Dermis microvascular lymphatic vessel endothelial cell (primary cell): ENCODE measurements around the gene TAF11L7. TPM values are rescaled to one million over a fixed set of nuclear protein-coding genes. Genes with fewer than 3 reads are reported as not detected.
"Not testable (repeated sequence)": the region's sequence is repeated elsewhere in the genome, so short reads cannot be mapped to it uniquely, and the experiment has no call there.

Experiments used
- DNase-seq, 2 donors: peaks; one replicate each; pipeline versions ENCODE4 v3.0.0 to v3.0.0-alpha.2; 2010; ENCODE audit warnings: low read depth in 2 of 2
- total RNA-seq: library from RNA; depleted of rRNA; stranded (reverse); fragments of >200 nt; gene quantifications from 2 replicates; pipeline ENCODE4 v1.2.1, GENCODE V29; 2014

Gene TAF11L7
- not detected in 2 replicates for total RNA-seq

- DNase-seq = not testable (repeated sequence)
Measured at GRCh38 chr5:17585658-17586057, at the start of gene TAF11L7. TSS of gene TAF11L7 (minus strand) at chr5:17585758.

- DNase-seq = no peak
Measured at GRCh38 chr5:17634160-17634559, 48.6 kb upstream of the TAF11L7 start, which contains the start of gene TAF11L14. TSS of gene TAF11L14 (plus strand) at chr5:17634460.

- DNase-seq = not testable (repeated sequence)
Measured at GRCh38 chr5:17631788-17632187, 46.2 kb upstream of the TAF11L7 start, which contains the start of gene TAF11L13. TSS of gene TAF11L13 (plus strand) at chr5:17632088.

- DNase-seq = no peak
Measured at GRCh38 chr5:17625686-17626085, 40.1 kb upstream of the TAF11L7 start.

GRCh38 chr5:17620627-17621026, 35.1 kb upstream of the TAF11L7 start:
- no peak for DNase-seq

GRCh38 chr5:17619354-17619753, 33.8 kb upstream of the TAF11L7 start:
- no peak for DNase-seq

GRCh38 chr5:17614872-17615605, 29.5 kb upstream of the TAF11L7 start:
- no peak for DNase-seq

GRCh38 chr5:17610092-17610491, 24.5 kb upstream of the TAF11L7 start, which contains the start of gene TAF11L12:
TSS of gene TAF11L12 (plus strand) at chr5:17610392.
- not testable (repeated sequence) for DNase-seq

- DNase-seq = not testable (repeated sequence)
Measured at GRCh38 chr5:17607461-17607860, 21.9 kb upstream of the TAF11L7 start.

GRCh38 chr5:17604951-17605350, 19.4 kb upstream of the TAF11L7 start:
- DNase-seq = no peak

GRCh38 chr5:17603880-17604279, 18.3 kb upstream of the TAF11L7 start, which contains the start of gene TAF11L11:
TSS of gene TAF11L11 (plus strand) at chr5:17604183.
- not testable (repeated sequence) for DNase-seq

GRCh38 chr5:17597728-17598127, 12.2 kb upstream of the TAF11L7 start, which contains the start of gene TAF11L10:
TSS of gene TAF11L10 (minus strand) at chr5:17597828.
- not testable (repeated sequence) for DNase-seq

GRCh38 chr5:17594255-17594654, 8.7 kb upstream of the TAF11L7 start, which contains the start of gene TAF11L9:
TSS of gene TAF11L9 (minus strand) at chr5:17594394.
- DNase-seq = not testable (repeated sequence)

GRCh38 chr5:17590860-17591259, 5.3 kb upstream of the TAF11L7 start, which contains the start of gene TAF11L8:
TSS of gene TAF11L8 (minus strand) at chr5:17590960.
- DNase-seq = not testable (repeated sequence)

Other genes with a start within 250 kb of the TAF11L7 start
- not detected in 2 replicates for gene TAF11L2, start 87.5 kb downstream of the TAF11L7 start, total RNA-seq
- gene TAF11L3, start 67.4 kb downstream of the TAF11L7 start, total RNA-seq = not detected in 2 replicates
- gene TAF11L4, start 64.0 kb downstream of the TAF11L7 start, total RNA-seq = not detected in 2 replicates
- gene TAF11L5, start 60.5 kb downstream of the TAF11L7 start, total RNA-seq = not detected in 2 replicates
- not detected in 2 replicates for gene TAF11L6, start 57.1 kb downstream of the TAF11L7 start, total RNA-seq
- not detected in 2 replicates for gene TAF11L8, start 5.2 kb upstream of the TAF11L7 start, total RNA-seq
- not detected in 2 replicates for gene TAF11L9, start 8.6 kb upstream of the TAF11L7 start, total RNA-seq
- gene TAF11L10, start 12.1 kb upstream of the TAF11L7 start, total RNA-seq = not detected in 2 replicates
- not detected in 2 replicates for gene TAF11L11, start 18.4 kb upstream of the TAF11L7 start, total RNA-seq
- gene TAF11L12, start 24.6 kb upstream of the TAF11L7 start, total RNA-seq = not detected in 2 replicates
- not detected in 2 replicates for gene TAF11L13, start 46.3 kb upstream of the TAF11L7 start, total RNA-seq
- not detected in 2 replicates for gene TAF11L14, start 48.7 kb upstream of the TAF11L7 start, total RNA-seq